GM18907 (cell line): ENCODE measurements around the gene MMP14.
"Not testable (repeated sequence)": the region's sequence is repeated elsewhere in the genome, so short reads cannot be mapped to it uniquely, and the experiment has no call there.

Experiments
- ATAC-seq: cut with Tn5 transposase; IDR thresholded peaks from one replicate; pipeline ENCODE4 v1.9.1; 2021; ENCODE audit warnings: mild to moderate bottlenecking, moderate library complexity; ENCODE audit not compliant: unreplicated experiment

MMP14 gene

GRCh38 chr14:22836301-22837113 is at the start of gene MMP14:
Gene MMP14 (plus strand): TSS chr14:22836585. CDS start chr14:22836818, 233 bp downstream.
- no peak for ATAC-seq

GRCh38 chr14:22786685-22787084 is 49.7 kb upstream of the MMP14 start:
- no peak for ATAC-seq

GRCh38 chr14:22791301-22791700 is 45.1 kb upstream of the MMP14 start:
- no peak for ATAC-seq

- ATAC-seq, result no peak
These were observed 44.2 kb upstream of the MMP14 start for GRCh38 chr14:22792158-22792557.

- ATAC-seq, result not testable (repeated sequence)
These were observed 42.8 kb upstream of the MMP14 start for GRCh38 chr14:22793550-22793949.

GRCh38 chr14:22793976-22794375 is 42.4 kb upstream of the MMP14 start:
- no peak for ATAC-seq

GRCh38 chr14:22794551-22794951 is 41.8 kb upstream of the MMP14 start:
- peak; percentile 42 for ATAC-seq

GRCh38 chr14:22796087-22796707 is 40.2 kb upstream of the MMP14 start:
- ATAC-seq, result peak; percentile 56

GRCh38 chr14:22797017-22797917 is 39.1 kb upstream of the MMP14 start:
- ATAC-seq, result no peak

- no peak for ATAC-seq
These were observed 37.9 kb upstream of the MMP14 start for GRCh38 chr14:22798528-22798927.

GRCh38 chr14:22800346-22800745 is 36.0 kb upstream of the MMP14 start:
- no peak for ATAC-seq

- ATAC-seq, result no peak
These were observed 34.7 kb upstream of the MMP14 start for GRCh38 chr14:22801716-22802115.

GRCh38 chr14:22802860-22803686 is 33.3 kb upstream of the MMP14 start:
- ATAC-seq, result peak; percentile 52

- ATAC-seq, result peak; percentile 41
These were observed 32.8 kb upstream of the MMP14 start for GRCh38 chr14:22803687-22803974.

GRCh38 chr14:22805235-22805634 is 31.1 kb upstream of the MMP14 start:
- ATAC-seq, result not testable (repeated sequence)

GRCh38 chr14:22807432-22808087 is 28.8 kb upstream of the MMP14 start:
- ATAC-seq, result no peak

- no peak for ATAC-seq
These were observed 27.8 kb upstream of the MMP14 start for GRCh38 chr14:22808388-22809209.

GRCh38 chr14:22811722-22812121 is 24.7 kb upstream of the MMP14 start:
- no peak for ATAC-seq

- no peak for ATAC-seq
These were observed 23.6 kb upstream of the MMP14 start for GRCh38 chr14:22812744-22813143.
